ENCODE measurements around the gene IL1RAPL1.

IL1RAPL1 gene

DNA sequence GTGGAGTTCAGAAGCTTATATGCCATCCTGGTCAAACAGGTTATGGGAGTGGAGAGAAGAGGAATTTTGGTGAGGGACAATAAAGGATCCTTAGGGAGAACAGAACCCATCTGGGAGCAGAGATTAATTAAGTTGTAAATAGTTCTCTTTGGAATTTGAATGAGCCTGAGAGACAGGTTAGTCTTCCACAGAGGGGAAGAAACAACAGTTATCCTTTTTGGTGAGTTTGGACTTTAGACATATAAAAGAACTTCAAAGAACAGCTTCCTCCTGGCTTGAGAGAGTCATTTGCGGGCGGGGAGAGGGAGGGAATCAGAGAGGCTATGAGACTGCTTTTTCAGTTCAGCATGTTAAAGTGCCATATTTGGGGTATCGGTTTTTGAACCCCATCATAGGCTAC is 834.8 kb downstream of the IL1RAPL1 start:
- no peak for DNase-seq (ENCODE audit: low read depth)

DNA sequence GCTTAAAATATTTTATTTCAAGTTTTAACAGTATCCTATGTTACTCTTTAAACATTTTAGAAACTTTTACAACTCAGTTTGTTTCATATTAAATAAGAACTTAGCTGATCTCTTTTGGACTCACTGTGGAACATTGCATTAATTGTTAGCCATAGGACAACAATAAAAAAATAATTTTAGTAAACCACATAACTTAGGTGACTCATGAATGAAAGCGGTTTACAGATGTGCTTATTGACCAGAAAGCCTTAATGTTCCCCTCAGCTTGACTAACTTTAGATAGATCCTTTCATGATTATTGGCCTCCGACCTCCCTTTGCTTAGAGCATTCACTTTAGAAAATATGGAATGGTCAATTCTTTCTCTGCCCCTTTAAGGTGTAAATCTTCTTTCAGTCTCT is 844.6 kb downstream of the IL1RAPL1 start:
- DNase-seq (ENCODE audit: low read depth): no peak

GRCh38 chrX:29432534-29432933 is 845.3 kb downstream of the IL1RAPL1 start:
- DNase-seq (ENCODE audit: low read depth): no peak

- DNase-seq (ENCODE audit: low read depth): no peak
Observed at GRCh38 chrX:29434939-29435338, 847.7 kb downstream of the IL1RAPL1 start.

DNA sequence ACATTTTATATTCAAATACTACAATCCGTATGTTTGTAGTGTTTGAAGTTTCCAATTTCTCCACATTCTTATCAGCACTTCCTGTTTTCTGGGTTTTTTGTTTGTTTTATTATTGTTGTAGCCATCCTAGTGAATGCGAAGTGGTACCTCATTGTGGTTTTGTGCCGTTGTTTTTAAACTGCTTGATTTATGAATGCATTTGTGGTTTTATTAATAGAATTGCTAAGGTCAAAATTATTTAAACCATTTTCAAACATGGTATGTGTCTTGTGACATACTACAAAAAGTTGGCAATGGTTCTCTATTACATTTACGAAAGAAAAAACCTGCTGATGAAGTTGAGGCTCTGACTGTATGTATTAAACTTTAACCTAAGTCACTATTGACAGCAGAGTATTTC is 848.1 kb downstream of the IL1RAPL1 start:
- DNase-seq (ENCODE audit: low read depth): no peak

DNA sequence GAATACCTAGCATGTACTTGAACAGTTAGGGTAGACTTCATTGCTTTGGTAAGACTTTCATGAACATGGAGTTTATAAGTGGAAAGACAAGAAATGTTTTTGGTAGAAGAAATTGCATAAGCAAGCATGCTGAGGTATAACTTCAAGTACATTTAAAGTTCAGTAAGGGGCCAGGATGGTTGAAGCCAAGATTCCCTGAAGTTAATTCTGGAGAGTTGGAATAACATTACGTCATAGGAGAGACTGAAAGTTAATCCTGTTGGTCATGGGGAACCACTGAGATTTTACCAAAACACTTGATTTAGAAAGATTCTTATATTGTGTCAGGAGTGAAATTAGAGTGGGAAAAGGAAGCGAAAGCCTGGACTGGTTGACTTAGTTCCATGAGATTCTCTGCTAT is 860.6 kb downstream of the IL1RAPL1 start:
- no peak for DNase-seq (ENCODE audit: low read depth)

- no peak for DNase-seq (ENCODE audit: low read depth)
Observed at GRCh38 chrX:29453333-29453732, 866.1 kb downstream of the IL1RAPL1 start.

DNA sequence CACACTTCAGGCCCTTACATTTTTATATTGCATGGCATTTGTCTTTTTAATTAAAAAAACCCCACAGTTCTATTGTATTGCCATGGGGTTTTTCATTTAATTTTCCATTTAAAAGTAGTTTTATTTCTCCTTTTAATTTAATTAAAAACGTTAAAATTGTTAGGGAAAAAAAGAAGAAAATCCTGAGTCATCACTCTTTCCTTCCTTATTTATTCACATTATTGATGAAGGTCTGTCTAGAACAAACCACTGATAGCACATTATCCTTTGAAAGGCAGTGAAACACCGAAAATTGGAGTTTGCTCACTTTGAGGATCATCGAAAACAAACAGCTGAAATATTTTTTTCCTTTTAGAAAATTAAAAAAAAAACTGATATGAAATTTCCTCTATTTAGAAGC is 868.5 kb downstream of the IL1RAPL1 start:
- DNase-seq (ENCODE audit: low read depth): no peak

DNA sequence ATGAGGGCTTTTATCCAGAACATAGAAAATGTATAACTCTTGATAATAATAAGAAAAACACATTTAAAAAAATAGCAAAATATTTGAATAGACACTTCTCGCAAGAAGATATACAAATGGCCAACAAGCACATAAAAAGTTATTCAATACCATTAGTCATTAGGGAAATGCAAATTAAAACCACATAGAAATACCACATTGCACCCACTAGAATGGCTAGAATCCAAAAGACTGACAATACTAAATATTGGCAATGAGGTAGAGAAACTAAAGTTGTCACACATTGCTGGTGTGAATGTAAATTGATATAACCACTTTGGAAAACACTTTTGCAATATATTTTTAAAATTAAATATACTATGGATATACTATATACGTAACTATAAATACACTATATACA is 873.8 kb downstream of the IL1RAPL1 start:
- no peak for DNase-seq (ENCODE audit: low read depth)

DNA sequence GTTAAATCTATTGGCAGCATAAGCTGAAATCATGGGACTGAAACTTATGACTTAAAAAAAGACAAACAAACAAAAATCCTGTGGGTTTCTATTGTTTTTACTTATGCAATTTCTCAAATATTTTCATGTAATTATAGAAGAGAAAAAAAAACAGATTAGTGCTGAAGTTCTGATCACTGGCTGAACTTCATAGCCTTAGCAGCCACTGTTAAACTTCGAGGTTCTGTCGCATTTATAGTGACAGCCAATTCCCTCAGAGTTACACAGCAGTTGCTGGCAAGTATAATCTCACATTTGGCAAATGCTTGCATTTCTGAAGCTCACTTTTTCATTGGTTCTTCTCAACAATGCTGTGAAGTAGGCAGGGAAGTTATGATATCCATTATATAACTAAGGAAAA is 879.2 kb downstream of the IL1RAPL1 start:
- no peak for DNase-seq (ENCODE audit: low read depth)

- no peak for DNase-seq (ENCODE audit: low read depth)
Observed at GRCh38 chrX:29468911-29469494, 881.8 kb downstream of the IL1RAPL1 start.

GRCh38 chrX:29470030-29470429 is 882.8 kb downstream of the IL1RAPL1 start:
- DNase-seq (ENCODE audit: low read depth): no peak

GRCh38 chrX:29471829-29472228 is 884.6 kb downstream of the IL1RAPL1 start:
- DNase-seq (ENCODE audit: low read depth): no peak

GRCh38 chrX:29477878-29478277 is 890.6 kb downstream of the IL1RAPL1 start:
- no peak for DNase-seq (ENCODE audit: low read depth)

DNA sequence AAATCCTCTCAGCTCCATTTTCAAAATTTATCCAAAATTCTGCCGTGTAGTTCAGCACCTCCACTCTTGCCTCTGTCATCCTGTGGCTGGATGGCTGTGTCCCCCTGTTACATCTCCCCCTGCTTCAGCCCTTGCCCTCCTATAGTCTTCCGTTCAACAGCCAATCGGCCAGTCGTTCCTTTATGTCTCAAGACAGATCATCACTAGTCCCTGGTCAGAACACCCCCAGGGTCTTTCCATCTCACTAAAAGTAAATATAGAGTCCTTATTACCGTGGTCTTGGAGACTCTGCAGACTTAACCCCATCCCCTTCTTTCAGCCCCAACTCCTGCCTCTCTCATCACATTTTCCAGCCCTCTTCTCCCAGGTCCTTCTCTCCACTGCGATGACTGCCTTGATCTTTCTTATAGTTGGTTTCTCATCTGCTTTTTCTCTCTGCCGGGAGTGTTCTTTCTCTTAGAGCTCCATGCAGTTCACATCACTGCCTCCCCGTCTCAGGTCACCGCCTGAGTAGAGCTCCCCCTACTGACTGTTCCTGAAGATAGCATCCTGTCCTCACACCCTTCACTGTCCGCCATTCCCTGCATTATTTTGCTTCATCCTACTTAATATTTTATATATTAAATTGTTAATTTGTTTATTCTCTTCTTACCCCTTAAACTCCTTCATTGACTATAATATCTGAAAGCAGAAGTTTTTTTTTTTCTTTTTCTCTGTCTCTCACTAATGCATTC is 891.3 kb downstream of the IL1RAPL1 start:
- DNase-seq (ENCODE audit: low read depth): no peak

GRCh38 chrX:29487214-29487613 is 900.0 kb downstream of the IL1RAPL1 start:
- no peak for DNase-seq (ENCODE audit: low read depth)

DNA sequence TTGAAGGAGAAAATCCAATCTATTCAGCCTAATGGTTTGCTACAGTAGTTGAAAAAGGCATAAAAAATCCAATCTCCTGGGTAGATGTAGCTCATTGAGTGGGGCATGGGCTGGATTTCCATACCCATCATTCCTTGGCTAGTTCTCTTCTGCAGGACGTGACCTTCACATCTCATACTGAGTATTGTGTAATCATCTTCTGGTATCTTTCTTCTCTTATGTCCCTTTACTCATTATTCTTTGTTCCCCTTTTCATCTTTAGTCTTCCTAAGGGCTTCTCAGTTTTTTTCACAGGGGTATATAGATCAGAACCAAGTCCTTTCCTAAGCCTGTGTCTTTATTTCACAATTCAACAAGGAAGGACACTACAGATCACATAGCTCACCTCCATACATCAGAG is 900.5 kb downstream of the IL1RAPL1 start:
- no peak for DNase-seq (ENCODE audit: low read depth)

- no peak for DNase-seq (ENCODE audit: low read depth)
Observed at GRCh38 chrX:29488919-29489318, 901.7 kb downstream of the IL1RAPL1 start.

DNA sequence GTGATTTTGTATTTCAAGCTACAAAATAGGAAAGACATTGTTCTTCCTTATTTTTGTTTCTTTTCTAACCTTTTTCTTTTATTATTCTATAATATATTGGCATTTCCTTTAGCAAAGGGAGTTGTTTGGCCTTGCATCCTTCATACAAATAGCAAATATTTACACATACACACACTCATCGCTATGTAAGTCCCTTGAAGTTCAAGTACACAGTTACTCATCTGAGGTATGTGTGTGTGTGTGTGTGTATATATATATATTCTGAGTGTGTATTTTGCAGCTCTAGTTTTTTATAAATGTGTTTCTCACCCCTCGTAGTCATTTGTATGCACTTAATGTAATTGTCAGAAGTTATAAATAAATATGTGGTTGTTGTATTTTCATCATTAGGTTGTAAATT is 903.4 kb downstream of the IL1RAPL1 start:
- no peak for DNase-seq (ENCODE audit: low read depth)

DNA sequence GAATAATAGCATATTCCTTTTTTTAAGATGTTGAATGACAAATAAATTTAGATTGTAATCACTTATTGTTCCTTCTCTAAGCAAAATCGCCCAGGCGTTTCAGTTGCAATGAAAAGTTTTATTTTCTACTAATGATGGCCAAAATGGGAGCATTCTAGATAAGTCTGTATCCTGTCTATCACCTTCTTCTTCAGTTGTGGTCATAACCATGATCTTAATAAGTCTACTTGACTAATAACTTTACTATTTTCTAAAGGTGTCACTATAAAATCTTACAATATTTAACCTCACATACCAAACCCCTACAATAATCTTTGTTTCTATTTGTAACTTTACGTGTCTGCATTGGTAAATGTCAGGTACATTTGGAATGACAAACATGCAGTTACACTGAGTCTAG is 904.4 kb downstream of the IL1RAPL1 start:
- no peak for DNase-seq (ENCODE audit: low read depth)

- DNase-seq (ENCODE audit: low read depth): no peak
Observed at GRCh38 chrX:29496636-29497180, 909.5 kb downstream of the IL1RAPL1 start.

GRCh38 chrX:29506729-29507128 is 919.5 kb downstream of the IL1RAPL1 start:
- no peak for DNase-seq (ENCODE audit: low read depth)

- no peak for DNase-seq (ENCODE audit: low read depth)
Observed at GRCh38 chrX:29518100-29518499, 930.9 kb downstream of the IL1RAPL1 start.

GRCh38 chrX:29528281-29528680 is 941.0 kb downstream of the IL1RAPL1 start:
- DNase-seq (ENCODE audit: low read depth): no peak
